8988T (cell line): ENCODE data around the gene GLB1L.
A peak's percentile ranks its signal among the peaks of the same experiment; 100 is the strongest.
"Not testable (repeated sequence)": the region's sequence is repeated elsewhere in the genome, so short reads cannot be mapped to it uniquely, and the experiment has no call there.

Experiments
- DNase-seq: peaks from one replicate; pipeline ENCODE4 v3.0.0; 2011

The GLB1L gene

GRCh38 chr2:219279916-219280516, 34.8 kb upstream of the GLB1L start:
- DNase-seq = no peak

GRCh38 chr2:219279151-219279915, 34.1 kb upstream of the GLB1L start, which contains the start of gene DNAJB2:
DNAJB2 (plus strand) TSS chr2:219279366; CDS start chr2:219279834, 468 bp downstream.
- peak; percentile 99 for DNase-seq

- peak; percentile 71 for DNase-seq
These were observed 33.5 kb upstream of the GLB1L start for GRCh38 chr2:219278655-219279150.

GRCh38 chr2:219277703-219278654, 32.7 kb upstream of the GLB1L start:
- no peak for DNase-seq

GRCh38 chr2:219274361-219274921, 29.2 kb upstream of the GLB1L start:
- peak; percentile 84 for DNase-seq

GRCh38 chr2:219273937-219274336, 28.7 kb upstream of the GLB1L start:
- DNase-seq = no peak

- no peak for DNase-seq
These were observed 27.8 kb upstream of the GLB1L start for GRCh38 chr2:219272995-219273394.

GRCh38 chr2:219272356-219272755, 27.1 kb upstream of the GLB1L start:
- DNase-seq = no peak

- no peak for DNase-seq
These were observed 25.8 kb upstream of the GLB1L start for GRCh38 chr2:219271021-219271420.

- DNase-seq = no peak
These were observed 24.8 kb upstream of the GLB1L start for GRCh38 chr2:219270055-219270372.

GRCh38 chr2:219269362-219270054, 24.3 kb upstream of the GLB1L start:
- no peak for DNase-seq

- no peak for DNase-seq
These were observed 23.1 kb upstream of the GLB1L start for GRCh38 chr2:219268294-219268693.

- no peak for DNase-seq
These were observed 21.6 kb upstream of the GLB1L start for GRCh38 chr2:219266886-219267285.

GRCh38 chr2:219266232-219266631, 21.0 kb upstream of the GLB1L start:
- DNase-seq = no peak

- DNase-seq = no peak
These were observed 16.0 kb upstream of the GLB1L start for GRCh38 chr2:219261024-219261855.

GRCh38 chr2:219258942-219259341, 13.7 kb upstream of the GLB1L start:
- not testable (repeated sequence) for DNase-seq

- no peak for DNase-seq
These were observed 9.5 kb upstream of the GLB1L start for GRCh38 chr2:219254590-219255201.

- peak; percentile 92 for DNase-seq
These were observed 8.7 kb upstream of the GLB1L start, which contains the start of gene TUBA4A for GRCh38 chr2:219253753-219254589. TUBA4A (minus strand) TSS chr2:219253918; CDS start chr2:219253858, 60 bp downstream.

GRCh38 chr2:219252900-219253752, 7.9 kb upstream of the GLB1L start, which contains the start of gene TUBA4B:
TUBA4B (plus strand) TSS chr2:219253243; CDS start chr2:219253408, 165 bp downstream.
- DNase-seq = no peak
